TTC549 (cell line): ENCODE results near the gene DBNDD2.

Experiments
- FAIRE-seq: peaks from 2 replicates; lab custom pipeline; 2012; peaks lifted over from hg19 to GRCh38; lab: Jason Lieb, UNC

The DBNDD2 gene

DNA sequence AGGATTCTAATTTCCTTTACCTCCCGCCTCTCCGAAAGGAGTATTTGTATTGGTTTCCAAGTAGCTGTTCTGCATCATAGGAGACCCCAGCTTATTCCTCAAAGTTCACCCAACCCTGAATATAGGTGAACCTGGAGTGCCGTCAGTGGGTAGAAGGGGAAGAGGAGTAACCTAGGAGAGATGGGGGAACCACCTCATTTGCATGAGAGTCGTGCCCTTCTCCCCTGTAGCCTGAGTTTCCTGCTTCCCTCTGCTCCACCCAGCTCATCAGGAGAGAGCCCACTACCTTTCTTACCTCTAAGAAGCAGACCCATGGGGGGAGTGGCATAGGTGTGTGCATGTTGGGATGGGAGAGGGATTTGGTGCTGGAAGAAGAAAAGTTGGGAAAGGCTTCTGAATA is 44.1 kb downstream of the DBNDD2 start:
- FAIRE-seq = no peak

DNA sequence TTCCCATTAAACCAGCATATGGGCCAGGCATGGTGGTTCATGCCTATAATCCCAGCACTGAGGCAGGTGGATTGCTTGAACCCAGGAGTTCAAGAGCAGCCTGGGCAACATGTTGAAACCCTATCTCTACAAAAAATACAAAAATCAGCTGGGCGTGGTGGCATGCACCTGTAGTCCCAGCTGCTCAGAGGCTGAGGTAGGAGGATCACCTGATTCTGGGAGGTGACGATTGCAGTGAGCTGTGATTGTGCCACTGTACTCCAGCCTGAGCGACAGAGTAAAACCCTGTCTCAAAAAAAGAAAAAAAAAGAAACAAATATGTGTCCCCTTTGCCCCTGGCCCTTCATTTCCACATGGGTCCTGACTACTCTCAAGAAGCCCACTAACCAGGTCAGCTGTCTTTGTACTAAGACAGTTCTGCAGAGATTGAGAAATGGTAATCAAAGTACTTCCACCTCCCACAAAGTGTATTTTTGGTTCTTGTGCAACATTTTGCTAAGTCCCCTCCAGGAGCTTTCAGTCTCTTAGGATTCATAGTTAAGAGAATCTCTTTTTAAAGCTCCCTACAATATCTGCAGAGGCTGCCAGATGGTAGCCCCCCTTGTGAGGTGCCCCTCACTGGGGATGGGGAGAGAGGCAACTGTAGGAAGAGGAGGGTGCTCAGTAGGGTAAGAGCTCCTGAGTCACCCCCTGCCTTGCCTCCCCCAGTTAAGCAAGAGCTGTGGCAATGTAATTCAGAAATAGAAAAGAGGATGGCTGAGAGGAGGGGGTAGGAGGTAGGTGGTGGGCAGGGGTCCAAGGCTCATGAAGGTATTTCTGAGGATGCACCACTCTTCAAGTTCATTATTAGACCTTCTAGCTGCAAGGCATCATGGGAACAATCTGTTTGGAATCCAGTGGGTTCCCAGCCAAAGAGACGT is 44.9 kb downstream of the DBNDD2 start:
- no peak for FAIRE-seq

DNA sequence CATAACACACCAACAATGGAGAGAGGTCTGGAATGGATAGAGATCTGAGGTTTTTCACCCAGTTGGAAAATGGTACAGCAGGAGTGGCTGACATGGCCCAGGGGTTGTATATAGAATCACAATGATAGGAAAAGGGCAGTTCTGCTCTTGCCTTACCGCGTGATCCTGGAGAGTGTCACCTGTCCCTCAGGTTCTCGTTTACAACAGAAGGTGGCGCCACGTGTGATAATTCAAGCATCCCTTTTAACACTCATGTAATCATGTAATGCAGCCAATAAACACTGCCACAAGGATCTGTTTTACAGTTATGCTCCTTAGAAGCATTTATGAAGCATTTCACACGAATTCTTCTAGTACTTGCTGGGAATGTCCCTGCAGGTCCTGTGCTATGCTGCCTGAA is 48.5 kb downstream of the DBNDD2 start:
- no peak for FAIRE-seq

DNA sequence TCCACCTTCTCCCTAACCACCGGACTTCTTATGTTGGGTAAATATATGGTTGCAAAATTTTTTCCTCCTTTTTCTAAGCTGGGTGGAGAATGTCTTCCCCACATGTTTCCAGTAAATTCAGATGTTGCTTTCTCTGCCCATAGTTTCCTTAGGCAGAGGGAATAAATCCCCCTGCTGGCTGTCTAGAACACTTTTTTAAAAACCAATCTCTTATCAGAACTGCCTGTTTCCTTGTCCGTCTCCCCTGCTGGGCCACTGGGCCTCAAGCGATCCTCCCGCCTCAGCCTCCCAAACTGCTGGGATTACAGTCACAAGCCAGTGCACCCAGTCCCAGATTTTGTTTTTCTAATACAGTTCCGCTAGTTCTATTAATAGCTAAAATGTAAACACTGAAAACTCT is 51.5 kb downstream of the DBNDD2 start:
- FAIRE-seq = no peak
